Fibroblast of lung (primary cell): Measurements from ENCODE around the gene TENM3. TPM values are rescaled to one million over a fixed set of nuclear protein-coding genes. Genes with fewer than 3 reads are reported as not detected.

Source experiments
- DNase-seq, 2 donors: peaks; one replicate each; pipeline versions ENCODE4 v3.0.0 to v3.0.0-alpha.2; 2010; ENCODE audit warnings: low read depth in 2 of 2
- H2AFZ ChIP-seq: 2 replicates; pipeline ENCODE4 v1.5.1; 2012; ENCODE audit warnings: low read length, control low read depth, inconsistent platforms
- H3K27ac ChIP-seq: 2 replicates; pipeline ENCODE4 v1.5.1; 2011; ENCODE audit warnings: low read length, control low read depth; ENCODE audit not compliant: insufficient read depth
- H3K27me3 ChIP-seq: 2 replicates; pipeline ENCODE4 v1.5.1; 2011; ENCODE audit warnings: mild to moderate bottlenecking, low read length; ENCODE audit not compliant: control insufficient read depth, insufficient read depth
- H3K36me3 ChIP-seq: 2 replicates; pipeline ENCODE4 v1.5.1; 2011; ENCODE audit warnings: low read length; ENCODE audit not compliant: control insufficient read depth, insufficient read depth
- H3K4me1 ChIP-seq: 2 replicates; pipeline ENCODE4 v1.5.1; 2011; ENCODE audit warnings: low read length; ENCODE audit not compliant: control insufficient read depth, insufficient read depth; ENCODE audit errors: extremely low read depth
- H3K4me2 ChIP-seq: 2 replicates; pipeline ENCODE4 v1.5.1; 2011; ENCODE audit warnings: low read length, control low read depth; ENCODE audit not compliant: insufficient read depth; ENCODE audit errors: extremely low read depth
- H3K4me3 ChIP-seq, 4 experiments: fragments of 200-600 bp in 1 of 4; sonication (generic) in 1 of 4; replicated peaks in 1 of 4; 2 replicates each; pipeline ENCODE4 v1.5.1; 2011 to 2016; ENCODE audit warnings: low read length in 4 of 4, low read depth in 3 of 4, mild to moderate bottlenecking in 3 of 4, control low read depth in 2 of 4, inconsistent platforms in 1 of 4, mixed read lengths in 1 of 4; ENCODE audit not compliant: insufficient read depth in 1 of 4; ENCODE audit errors: control extremely low read depth in 1 of 4
- H3K79me2 ChIP-seq: 2 replicates; pipeline ENCODE4 v1.5.1; 2012; ENCODE audit warnings: mild to moderate bottlenecking, low read length, inconsistent platforms; ENCODE audit not compliant: control insufficient read depth, insufficient read depth
- H3K9ac ChIP-seq: 2 replicates; pipeline ENCODE4 v1.5.1; 2011; ENCODE audit warnings: mild to moderate bottlenecking, low read length, control low read depth; ENCODE audit not compliant: insufficient read depth
- H3K9me3 ChIP-seq: 2 replicates; pipeline ENCODE4 v1.5.1; 2012; ENCODE audit warnings: low read depth, low read length; ENCODE audit not compliant: control insufficient read depth, insufficient read depth
- H4K20me1 ChIP-seq: 2 replicates; pipeline ENCODE4 v1.5.1; 2011; ENCODE audit warnings: low read length; ENCODE audit not compliant: control insufficient read depth, insufficient read depth; ENCODE audit errors: extremely low read depth
- EZH2 ChIP-seq: IDR thresholded peaks from 2 replicates; pipeline ENCODE4 v1.5.1; 2012; ENCODE audit warnings: low read length, control low read depth, mild to moderate bottlenecking; ENCODE audit errors: missing control alignments
- polyA plus RNA-seq, 2 donors: library from polyadenylated mRNA; depleted of rRNA in 1 of 2; stranded (reverse) in 1 of 2; unstranded in 1 of 2; fragments of >200 nt; gene quantifications; 2 replicates each; pipeline ENCODE4 v1.2.1, GENCODE V29; 2011 to 2012; ENCODE audit warnings: missing spikeins in 1 of 2
- total RNA-seq: library from RNA; depleted of rRNA; stranded (reverse); fragments of >200 nt; gene quantifications from 2 replicates; pipeline ENCODE4 v1.2.1, GENCODE V29; 2014
- TF ChIP-seq, protein P1 (sequence below), 2 donors: IDR thresholded peaks in 1 of 2; conservative IDR thresholded peaks in 1 of 2; 1 replicate in 1 of 2; 2 replicates in 1 of 2; pipeline ENCODE4 v1.5.1; 2011 to 2012; ENCODE audit warnings: low read length in 2 of 2, control low read depth in 1 of 2, inconsistent platforms in 1 of 2, low read depth in 1 of 2, mild to moderate bottlenecking in 1 of 2

Gene TENM3
- total and polyA plus RNA-seq, 2 donors (not counting 1 experiment from before 2014, with no cell fraction given), result 2.7 to 3.6 TPM

DNA sequence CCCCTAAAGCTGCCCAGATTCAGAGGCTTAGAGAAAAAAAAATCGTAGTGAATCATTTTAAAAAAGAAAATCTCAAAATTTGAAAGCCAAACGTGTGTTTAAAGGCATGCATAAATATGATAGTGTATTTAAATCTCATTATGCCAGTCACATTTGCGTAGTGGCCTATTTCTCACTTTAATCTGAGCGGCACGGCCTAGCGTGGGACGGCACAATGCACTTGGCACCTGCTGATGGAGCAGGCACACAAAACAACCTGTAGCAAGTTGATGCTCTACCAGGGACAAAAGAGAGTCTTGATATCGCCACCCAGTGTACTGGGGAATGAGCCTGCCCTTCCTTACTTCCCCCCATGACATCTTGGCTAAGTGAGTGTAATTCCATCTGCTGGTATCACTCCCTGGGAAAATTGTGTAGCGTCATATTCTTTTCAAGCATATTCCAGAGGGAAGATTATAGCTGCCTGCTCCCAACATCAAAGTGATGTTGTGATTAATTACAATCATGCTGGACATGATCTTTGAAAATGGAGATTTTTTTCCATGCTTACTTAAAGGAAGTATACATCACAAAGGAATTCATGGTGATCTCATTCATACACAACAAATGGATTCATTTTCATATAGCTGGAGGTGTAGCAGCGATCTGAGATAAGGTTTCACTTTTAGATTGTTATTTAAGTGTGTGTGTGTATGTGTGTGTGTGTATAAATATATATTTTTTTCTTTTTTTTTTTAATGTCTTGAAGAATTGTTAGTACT is 535.2 kb downstream of the TENM3 start:
- Histone ChIP-seq H3K4me3 (no peak overlapping the region), H3K9me3 (no peaks in the 10 kb centered on the region), H3K36me3 (no peaks in the 10 kb centered on the region), H3K27me3 (no peaks in the 10 kb centered on the region), H3K27ac (no peak overlapping the region), H3K9ac (no peak overlapping the region), H2AFZ (no peak overlapping the region), H3K4me2 (no peak overlapping the region), H3K4me1 (no peaks in the 10 kb centered on the region), H3K79me2 (no peaks in the 10 kb centered on the region), H4K20me1 (no peaks in the 10 kb centered on the region)
- peak in 1 of 2 donors; percentile 19 for DNase-seq
- TF ChIP-seq EZH2, result no peak
- TF ChIP-seq, protein P1, sequence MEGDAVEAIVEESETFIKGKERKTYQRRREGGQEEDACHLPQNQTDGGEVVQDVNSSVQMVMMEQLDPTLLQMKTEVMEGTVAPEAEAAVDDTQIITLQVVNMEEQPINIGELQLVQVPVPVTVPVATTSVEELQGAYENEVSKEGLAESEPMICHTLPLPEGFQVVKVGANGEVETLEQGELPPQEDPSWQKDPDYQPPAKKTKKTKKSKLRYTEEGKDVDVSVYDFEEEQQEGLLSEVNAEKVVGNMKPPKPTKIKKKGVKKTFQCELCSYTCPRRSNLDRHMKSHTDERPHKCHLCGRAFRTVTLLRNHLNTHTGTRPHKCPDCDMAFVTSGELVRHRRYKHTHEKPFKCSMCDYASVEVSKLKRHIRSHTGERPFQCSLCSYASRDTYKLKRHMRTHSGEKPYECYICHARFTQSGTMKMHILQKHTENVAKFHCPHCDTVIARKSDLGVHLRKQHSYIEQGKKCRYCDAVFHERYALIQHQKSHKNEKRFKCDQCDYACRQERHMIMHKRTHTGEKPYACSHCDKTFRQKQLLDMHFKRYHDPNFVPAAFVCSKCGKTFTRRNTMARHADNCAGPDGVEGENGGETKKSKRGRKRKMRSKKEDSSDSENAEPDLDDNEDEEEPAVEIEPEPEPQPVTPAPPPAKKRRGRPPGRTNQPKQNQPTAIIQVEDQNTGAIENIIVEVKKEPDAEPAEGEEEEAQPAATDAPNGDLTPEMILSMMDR (conservative IDR thresholded peaks at IDR 0.05 in 1 of 2, IDR thresholded peaks at IDR 0.05 in 1 of 2; ENCODE audit: low read depth in 1 of 2, low read length in 2 of 2), result no peak

DNA sequence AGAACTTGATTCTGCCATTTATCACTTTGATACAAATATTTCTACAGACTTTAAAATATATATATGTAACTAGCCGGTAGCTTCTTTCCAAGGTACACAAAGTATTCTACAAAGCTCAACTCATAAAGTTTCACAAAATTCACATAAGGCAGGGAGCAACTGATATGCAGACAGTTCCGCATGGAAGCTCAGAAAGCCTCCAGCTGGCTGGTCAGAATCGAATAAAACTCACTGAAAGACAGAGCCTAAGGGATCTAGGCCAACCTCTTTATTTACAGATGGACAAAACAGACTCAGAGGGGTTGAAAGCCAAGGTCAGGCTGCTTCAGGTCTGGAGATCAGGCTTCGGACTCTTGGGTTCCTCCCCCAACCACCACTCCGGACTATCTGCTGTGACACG is 543.8 kb downstream of the TENM3 start:
- H3K36me3 ChIP-seq, result no peaks in the 10 kb centered on the region
- H2AFZ ChIP-seq, result no peak overlapping the region
- no peak overlapping the region for H3K4me2 ChIP-seq
- H3K4me1 ChIP-seq, result no peaks in the 10 kb centered on the region
- H3K9ac ChIP-seq, result no peak overlapping the region
- TF ChIP-seq EZH2, result no peak
- TF ChIP-seq, protein P1 (conservative IDR thresholded peaks at IDR 0.05 in 1 of 2, IDR thresholded peaks at IDR 0.05 in 1 of 2; ENCODE audit: low read depth in 1 of 2, low read length in 2 of 2), result no peak
- no peak overlapping the region for H3K27ac ChIP-seq
- no peaks in the 10 kb centered on the region for H4K20me1 ChIP-seq
- no peaks in the 10 kb centered on the region for H3K9me3 ChIP-seq
- DNase-seq, result no peak
- H3K79me2 ChIP-seq, result no peaks in the 10 kb centered on the region
- no peak overlapping the region for H3K4me3 ChIP-seq
- no peaks in the 10 kb centered on the region for H3K27me3 ChIP-seq

DNA sequence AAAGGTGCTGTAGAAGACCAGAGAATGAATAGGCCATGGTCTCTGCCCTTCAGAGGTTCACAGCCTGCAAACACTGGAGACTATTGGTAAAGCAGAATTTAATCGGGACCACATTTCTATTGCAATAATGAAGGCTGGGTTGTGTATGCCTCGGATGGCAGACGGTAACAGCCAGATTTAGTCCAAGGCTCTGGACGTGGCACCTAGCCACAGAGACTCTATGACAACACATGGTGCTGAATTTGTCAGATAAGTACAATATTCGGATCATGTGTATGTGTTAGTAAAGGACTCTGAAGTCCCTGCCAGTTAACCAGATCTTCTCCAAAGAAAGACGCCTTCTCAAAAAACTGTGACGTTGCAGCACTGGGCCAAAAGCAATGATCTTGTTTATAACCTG is 545.0 kb downstream of the TENM3 start:
- TF ChIP-seq, protein P1 (conservative IDR thresholded peaks at IDR 0.05 in 1 of 2, IDR thresholded peaks at IDR 0.05 in 1 of 2; ENCODE audit: low read depth in 1 of 2, low read length in 2 of 2), result no peak
- TF ChIP-seq EZH2, result no peak
- no peak for DNase-seq
- Histone ChIP-seq H4K20me1 (no peaks in the 10 kb centered on the region), H2AFZ (no peak overlapping the region), H3K27me3 (no peaks in the 10 kb centered on the region), H3K36me3 (no peaks in the 10 kb centered on the region), H3K9me3 (no peaks in the 10 kb centered on the region), H3K27ac (no peak overlapping the region), H3K9ac (no peak overlapping the region), H3K4me3 (no peak overlapping the region), H3K4me1 (no peaks in the 10 kb centered on the region), H3K4me2 (no peak overlapping the region), H3K79me2 (no peaks in the 10 kb centered on the region)
